GM12874 (cell line): ENCODE results near the gene IMPDH1.

Experiments used
- TF ChIP-seq, protein P1 (sequence below): IDR thresholded peaks from 2 replicates; pipeline ENCODE4 v1.5.1; 2011; ENCODE audit warnings: low read depth, mild to moderate bottlenecking, control low read depth, low read length, moderate library complexity; ENCODE audit not compliant: insufficient read depth

The IMPDH1 gene

DNA sequence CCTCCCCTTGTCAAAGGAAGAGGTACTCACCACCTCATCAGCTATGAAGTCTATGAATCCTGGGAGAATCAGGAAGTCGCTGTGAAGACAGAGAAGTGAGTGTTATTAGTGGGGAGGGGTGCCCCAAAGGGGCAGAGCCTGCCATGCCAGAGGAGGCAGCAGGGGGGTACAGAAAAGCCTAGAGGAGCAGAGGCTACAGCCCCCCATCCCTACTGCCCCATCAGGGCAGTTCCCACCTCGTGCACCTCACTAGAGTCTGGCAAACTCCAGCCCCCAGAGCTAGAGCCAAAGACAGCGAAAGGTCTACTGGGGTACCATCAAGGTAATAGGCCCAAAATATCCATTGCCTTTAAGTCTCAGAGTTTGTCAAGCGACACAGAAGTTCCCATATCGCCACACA, 6.1 kb downstream of the IMPDH1 start:
- TF ChIP-seq, protein P1, sequence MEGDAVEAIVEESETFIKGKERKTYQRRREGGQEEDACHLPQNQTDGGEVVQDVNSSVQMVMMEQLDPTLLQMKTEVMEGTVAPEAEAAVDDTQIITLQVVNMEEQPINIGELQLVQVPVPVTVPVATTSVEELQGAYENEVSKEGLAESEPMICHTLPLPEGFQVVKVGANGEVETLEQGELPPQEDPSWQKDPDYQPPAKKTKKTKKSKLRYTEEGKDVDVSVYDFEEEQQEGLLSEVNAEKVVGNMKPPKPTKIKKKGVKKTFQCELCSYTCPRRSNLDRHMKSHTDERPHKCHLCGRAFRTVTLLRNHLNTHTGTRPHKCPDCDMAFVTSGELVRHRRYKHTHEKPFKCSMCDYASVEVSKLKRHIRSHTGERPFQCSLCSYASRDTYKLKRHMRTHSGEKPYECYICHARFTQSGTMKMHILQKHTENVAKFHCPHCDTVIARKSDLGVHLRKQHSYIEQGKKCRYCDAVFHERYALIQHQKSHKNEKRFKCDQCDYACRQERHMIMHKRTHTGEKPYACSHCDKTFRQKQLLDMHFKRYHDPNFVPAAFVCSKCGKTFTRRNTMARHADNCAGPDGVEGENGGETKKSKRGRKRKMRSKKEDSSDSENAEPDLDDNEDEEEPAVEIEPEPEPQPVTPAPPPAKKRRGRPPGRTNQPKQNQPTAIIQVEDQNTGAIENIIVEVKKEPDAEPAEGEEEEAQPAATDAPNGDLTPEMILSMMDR: no peak

DNA sequence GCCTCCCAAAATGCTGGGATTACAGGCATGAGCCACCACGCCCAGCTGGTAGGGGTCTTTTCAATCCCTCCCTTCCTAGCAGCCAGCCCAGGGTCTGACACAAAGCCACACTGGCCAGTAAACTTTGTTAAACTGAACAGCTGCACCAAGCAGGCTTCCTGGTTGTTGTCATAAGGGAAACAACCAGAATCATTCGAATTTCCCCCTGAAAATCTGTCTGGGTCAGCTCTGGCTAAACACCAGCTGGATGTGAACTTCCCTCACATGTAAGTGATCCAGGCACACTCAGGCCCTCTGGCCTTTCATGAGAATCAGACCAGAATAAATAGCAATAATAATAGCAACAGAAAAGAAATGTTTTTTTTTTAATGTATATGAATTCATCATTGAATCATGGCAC, 7.4 kb downstream of the IMPDH1 start:
- TF ChIP-seq, protein P1: no peak

DNA sequence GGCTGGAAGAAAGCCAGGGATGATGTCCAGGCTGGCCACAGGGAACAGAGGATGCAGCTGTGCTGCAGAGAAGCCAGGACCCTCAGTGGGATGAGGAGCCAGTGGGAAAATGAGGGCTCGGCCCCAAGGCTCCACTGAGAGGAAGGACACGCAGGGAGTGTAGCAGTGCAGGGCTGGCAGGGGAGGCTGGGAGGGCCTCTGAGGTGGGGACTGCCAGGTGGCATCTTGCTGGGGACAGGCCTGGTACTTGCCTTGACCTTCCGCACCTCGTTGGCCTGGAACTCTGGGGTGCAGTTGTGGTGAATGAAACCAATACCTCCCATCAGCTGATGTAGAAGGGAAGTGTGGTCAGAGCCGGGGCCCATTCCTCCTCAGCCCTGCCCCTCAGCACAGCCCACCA, 9.2 kb downstream of the IMPDH1 start:
- TF ChIP-seq, protein P1: no peak

DNA sequence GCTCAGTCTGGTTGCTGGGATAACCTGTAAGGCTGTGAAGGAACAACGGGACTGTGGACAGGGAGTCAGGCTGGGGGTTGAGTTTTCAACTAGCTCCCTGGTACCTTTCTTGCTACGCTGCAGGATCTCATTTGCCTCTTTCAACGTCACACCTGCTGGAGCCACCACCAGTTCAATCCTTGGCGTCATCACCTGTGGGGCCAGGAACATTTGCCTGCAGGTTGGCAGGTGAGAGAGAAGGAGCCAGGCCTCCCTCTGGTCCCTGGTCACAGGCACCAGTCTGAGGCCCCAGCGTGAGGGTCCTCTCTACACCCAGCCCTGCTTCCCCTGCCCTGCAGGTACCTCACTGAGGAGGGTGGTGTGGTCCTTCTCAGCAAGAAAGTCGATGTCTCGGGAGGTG, 9.8 kb downstream of the IMPDH1 start:
- TF ChIP-seq, protein P1: no peak

DNA sequence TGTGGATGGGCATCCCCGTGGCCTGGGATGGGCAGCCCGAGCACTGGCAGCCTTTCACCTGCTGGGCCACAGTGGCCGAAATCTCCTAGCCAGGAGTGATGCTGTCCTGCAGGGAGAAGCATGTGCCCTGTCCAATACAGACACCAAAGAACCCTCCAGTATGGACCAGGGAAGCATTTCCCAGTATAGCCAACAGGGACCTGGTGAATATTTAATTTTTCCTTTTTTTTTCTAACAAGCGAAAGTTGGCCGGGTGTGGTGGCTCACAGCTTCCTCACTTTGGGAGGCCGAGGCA, 11.0 kb downstream of the IMPDH1 start:
- TF ChIP-seq, protein P1: no peak

DNA sequence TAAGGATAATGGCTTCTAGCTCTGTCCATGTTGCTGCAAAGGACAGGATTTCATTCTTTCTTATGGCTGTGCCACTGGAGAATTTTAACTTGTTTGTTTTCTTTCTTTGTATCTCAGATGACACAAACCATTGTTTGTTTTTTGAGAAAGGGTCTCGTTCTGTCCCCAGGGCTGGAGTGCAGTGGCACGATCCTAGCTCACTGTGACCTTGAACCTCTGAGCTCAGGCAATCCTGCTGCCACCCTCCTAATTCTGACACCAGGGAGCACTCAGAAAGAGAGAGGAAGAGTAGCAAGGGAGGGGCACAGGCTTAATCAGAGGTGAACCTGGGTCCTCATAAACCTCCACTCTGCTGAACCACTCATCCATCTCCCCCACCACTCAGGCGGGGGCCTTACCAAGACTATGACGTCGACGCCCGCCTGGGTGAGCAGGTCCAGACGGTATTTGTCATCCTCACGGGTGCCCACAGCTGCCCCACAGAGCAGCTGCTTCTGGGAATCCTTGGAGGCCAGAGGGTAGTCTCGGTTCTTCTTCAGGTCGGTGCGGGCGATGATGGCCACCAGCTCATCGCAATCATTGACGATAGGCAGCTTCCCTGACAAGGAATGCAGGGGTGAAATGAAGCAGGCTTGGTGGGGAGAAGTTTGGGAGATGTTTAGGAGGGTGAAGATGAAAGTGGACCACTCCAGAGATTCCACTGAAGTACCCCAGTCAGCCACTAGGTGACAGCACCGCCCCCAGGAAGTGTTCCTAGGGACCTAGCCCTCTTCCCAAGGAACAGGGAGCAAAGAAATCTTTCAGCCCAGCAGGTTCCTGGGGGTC, 11.6 kb downstream of the IMPDH1 start:
- TF ChIP-seq, protein P1: peak; percentile 97

DNA sequence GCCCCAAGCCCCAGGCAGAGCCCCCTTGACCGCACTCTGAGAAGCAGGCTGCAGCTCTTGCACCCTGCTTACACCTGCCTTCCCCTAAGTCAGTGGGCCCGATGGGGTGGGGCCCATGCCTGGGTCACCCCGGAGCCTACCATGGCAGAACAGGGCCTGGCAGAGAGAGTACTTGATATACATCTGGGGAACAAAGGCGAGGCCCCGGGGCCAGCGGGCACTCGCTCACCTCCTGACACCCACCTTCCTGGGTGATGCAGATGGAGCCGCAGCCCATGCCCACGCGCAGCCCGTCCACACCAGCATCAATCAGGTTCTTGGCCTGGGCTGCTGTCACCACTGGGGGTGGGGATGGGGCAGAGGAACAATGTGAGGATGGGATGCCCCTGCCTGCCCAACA, 13.4 kb downstream of the IMPDH1 start:
- TF ChIP-seq, protein P1: no peak
